Measurements from ENCODE around the gene WWOX.
"Not testable (repeated sequence)": the region's sequence is repeated elsewhere in the genome, so short reads cannot be mapped to it uniquely, and the experiment has no call there.

Gene WWOX

GRCh38 chr16:78592111-78592510 is 492.7 kb downstream of the WWOX start:
- in situ Hi-C loops (cut with MboI; ENCODE audit: low sequenced_read_pairs) = no loop called here

GRCh38 chr16:78593352-78593751 is 493.9 kb downstream of the WWOX start:
- in situ Hi-C loops (cut with MboI; ENCODE audit: low sequenced_read_pairs) = no loop called here

- in situ Hi-C loops (cut with MboI; ENCODE audit: low sequenced_read_pairs) = no loop called here
These were observed 494.7 kb downstream of the WWOX start for GRCh38 chr16:78594191-78594590.

GRCh38 chr16:78596348-78596995 is 497.0 kb downstream of the WWOX start:
- in situ Hi-C loops (cut with MboI; ENCODE audit: low sequenced_read_pairs) = no loop called here

GRCh38 chr16:78596996-78597422 is 497.6 kb downstream of the WWOX start:
- in situ Hi-C loops (cut with MboI; ENCODE audit: low sequenced_read_pairs) = no loop called here

GRCh38 chr16:78597809-78598570 is 498.5 kb downstream of the WWOX start:
- in situ Hi-C loops (cut with MboI; ENCODE audit: low sequenced_read_pairs) = no loop called here

GRCh38 chr16:78599271-78599670 is 499.8 kb downstream of the WWOX start:
- in situ Hi-C loops (cut with MboI; ENCODE audit: low sequenced_read_pairs) = no loop called here

GRCh38 chr16:78604423-78605062 is 505.1 kb downstream of the WWOX start:
- in situ Hi-C loops (cut with MboI; ENCODE audit: low sequenced_read_pairs) = not testable (repeated sequence)

GRCh38 chr16:78605548-78606101 is 506.2 kb downstream of the WWOX start:
- in situ Hi-C loops (cut with MboI; ENCODE audit: low sequenced_read_pairs) = no loop called here

- in situ Hi-C loops (cut with MboI; ENCODE audit: low sequenced_read_pairs) = no loop called here
These were observed 507.1 kb downstream of the WWOX start for GRCh38 chr16:78606545-78606944.

GRCh38 chr16:78607022-78607421 is 507.6 kb downstream of the WWOX start:
- in situ Hi-C loops (cut with MboI; ENCODE audit: low sequenced_read_pairs) = no loop called here

- in situ Hi-C loops (cut with MboI; ENCODE audit: low sequenced_read_pairs) = no loop called here
These were observed 508.0 kb downstream of the WWOX start for GRCh38 chr16:78607465-78607864.

- in situ Hi-C loops (cut with MboI; ENCODE audit: low sequenced_read_pairs) = no loop called here
These were observed 508.9 kb downstream of the WWOX start for GRCh38 chr16:78608305-78608776.

- in situ Hi-C loops (cut with MboI; ENCODE audit: low sequenced_read_pairs) = no loop called here
These were observed 510.2 kb downstream of the WWOX start for GRCh38 chr16:78609402-78610274.

- in situ Hi-C loops (cut with MboI; ENCODE audit: low sequenced_read_pairs) = no loop called here
These were observed 511.9 kb downstream of the WWOX start for GRCh38 chr16:78611318-78611717.

- in situ Hi-C loops (cut with MboI; ENCODE audit: low sequenced_read_pairs) = no loop called here
These were observed 520.4 kb downstream of the WWOX start for GRCh38 chr16:78619811-78620210.

- in situ Hi-C loops (cut with MboI; ENCODE audit: low sequenced_read_pairs) = no loop called here
These were observed 520.8 kb downstream of the WWOX start for GRCh38 chr16:78620291-78620690.

- in situ Hi-C loops (cut with MboI; ENCODE audit: low sequenced_read_pairs) = no loop called here
These were observed 524.3 kb downstream of the WWOX start for GRCh38 chr16:78623796-78624195.

GRCh38 chr16:78624366-78624765 is 524.9 kb downstream of the WWOX start:
- in situ Hi-C loops (cut with MboI; ENCODE audit: low sequenced_read_pairs) = no loop called here

GRCh38 chr16:78628461-78629045 is 529.1 kb downstream of the WWOX start:
- in situ Hi-C loops (cut with MboI; ENCODE audit: low sequenced_read_pairs) = no loop called here

Measured in HL-60/S4 (cell line).